Activated T-cell treated with anti-CD3 and anti-CD28 coated beads, Interleukin-2, amount 50 U/mL, for 72 hours (primary cell): ENCODE measurements around the gene SMTNL2. TPM values are rescaled to one million over a fixed set of nuclear protein-coding genes. Genes with fewer than 3 reads are reported as not detected.
"Not testable (repeated sequence)": the region's sequence is repeated elsewhere in the genome, so short reads cannot be mapped to it uniquely, and the experiment has no call there.

Experiments used
- ATAC-seq, 2 donors: fragments of 150-1000 bp; cut with Tn5 transposase; replicated peaks in 1 of 2; 2 replicates each; pipeline ENCODE4 v1.10.0; 2021; ENCODE audit warnings: moderate library complexity in 2 of 2, mild to moderate bottlenecking in 1 of 2
- DNase-seq, 2 donors: peaks; one replicate each; pipeline ENCODE4 v3.0.0; 2021 to 2022; ENCODE audit warnings: mixed read lengths in 1 of 2
- H3K27ac Mint-ChIP-seq: one replicate; pipeline ENCODE4 v1.8.0; 2022; ENCODE audit warnings: mild to moderate bottlenecking, moderate library complexity, mixed read lengths
- H3K27me3 Mint-ChIP-seq: one replicate; pipeline ENCODE4 v1.8.0; 2022; ENCODE audit warnings: low read depth, mixed read lengths
- H3K36me3 Mint-ChIP-seq, 2 donors: one replicate each; pipeline ENCODE4 v1.8.0; 2022; ENCODE audit warnings: mixed read lengths in 2 of 2, mild to moderate bottlenecking in 1 of 2; ENCODE audit not compliant: insufficient read depth in 2 of 2
- H3K4me1 Mint-ChIP-seq: one replicate; pipeline ENCODE4 v1.8.0; 2022; ENCODE audit warnings: low read depth, mixed read lengths
- H3K4me3 Mint-ChIP-seq, 2 donors: one replicate each; pipeline ENCODE4 v1.8.0; 2022; ENCODE audit warnings: mild to moderate bottlenecking in 2 of 2, mixed read lengths in 2 of 2, moderate library complexity in 2 of 2
- H3K9me3 Mint-ChIP-seq, 2 donors: one replicate each; pipeline ENCODE4 v1.8.0; 2022; ENCODE audit warnings: mixed read lengths in 2 of 2
- total RNA-seq, 2 donors: library from RNA; stranded (reverse); gene quantifications; one replicate each; pipeline ENCODE4 v1.2.3, GENCODE V29; 2022

Gene SMTNL2
- total RNA-seq, 2 donors from 2014 or later = not detected

GRCh38 chr17:4588391-4588790 lies 4.1 kb downstream of the SMTNL2 start:
- H3K9me3 Mint-ChIP-seq = no peaks in the 10 kb centered on the region
- ATAC-seq = no peak
- H3K27me3 Mint-ChIP-seq = peaks cover 38% of the 10 kb centered on the region
- no peaks in the 10 kb centered on the region for H3K36me3 Mint-ChIP-seq
- H3K4me1 Mint-ChIP-seq = peaks cover 5% of the 10 kb centered on the region
- DNase-seq = no peak
- H3K4me3 Mint-ChIP-seq = no peak overlapping the region
- no peak overlapping the region for H3K27ac Mint-ChIP-seq

GRCh38 chr17:4588898-4589625 lies 4.7 kb downstream of the SMTNL2 start:
- Mint-ChIP-seq H3K4me1 (no peaks in the 10 kb centered on the region), H3K9me3 (no peaks in the 10 kb centered on the region), H3K27ac (no peak overlapping the region), H3K27me3 (peaks cover 31% of the 10 kb centered on the region), H3K36me3 (no peaks in the 10 kb centered on the region), H3K4me3 (no peak overlapping the region)
- DNase-seq (no peak), ATAC-seq (no peak)

- ATAC-seq, DNase-seq, H3K27ac Mint-ChIP-seq: not testable (repeated sequence)
These were observed 5.7 kb downstream of the SMTNL2 start for GRCh38 chr17:4590042-4590441.

GRCh38 chr17:4590981-4591453 lies 6.7 kb downstream of the SMTNL2 start:
- Mint-ChIP-seq H3K27me3 (peaks cover 19% of the 10 kb centered on the region), H3K9me3 (no peaks in the 10 kb centered on the region), H3K4me3 (no peak overlapping the region), H3K36me3 (no peaks in the 10 kb centered on the region), H3K27ac (no peak overlapping the region), H3K4me1 (peaks cover 6% of the 10 kb centered on the region)
- ATAC-seq (no peak), DNase-seq (no peak)

More at GRCh38 chr17:4590042-4590441, 5.7 kb downstream of the SMTNL2 start:
- H3K4me1 Mint-ChIP-seq, H3K9me3 Mint-ChIP-seq, H3K36me3 Mint-ChIP-seq, H3K4me3 Mint-ChIP-seq: not testable (repeated sequence)
- peaks cover 29% of the 10 kb centered on the region for H3K27me3 Mint-ChIP-seq

GRCh38 chr17:4591529-4591928 lies 7.2 kb downstream of the SMTNL2 start:
- Mint-ChIP-seq H3K27me3 (peaks cover 14% of the 10 kb centered on the region), H3K4me3 (no peak overlapping the region), H3K36me3 (no peaks in the 10 kb centered on the region), H3K4me1 (peaks cover 6% of the 10 kb centered on the region), H3K27ac (no peak overlapping the region), H3K9me3 (no peaks in the 10 kb centered on the region)
- ATAC-seq = no peak
- no peak for DNase-seq

GRCh38 chr17:4592240-4593005 lies 8.1 kb downstream of the SMTNL2 start:
- no peaks in the 10 kb centered on the region for H3K9me3 Mint-ChIP-seq
- ATAC-seq = no peak
- no peak overlapping the region for H3K4me3 Mint-ChIP-seq
- H3K36me3 Mint-ChIP-seq = no peaks in the 10 kb centered on the region
- H3K27ac Mint-ChIP-seq = no peak overlapping the region
- peaks cover 6% of the 10 kb centered on the region for H3K4me1 Mint-ChIP-seq
- peaks cover 6% of the 10 kb centered on the region for H3K27me3 Mint-ChIP-seq
- no peak for DNase-seq

- Mint-ChIP-seq H3K27me3 (peaks cover 6% of the 10 kb centered on the region), H3K27ac (no peak overlapping the region), H3K4me1 (peaks cover 6% of the 10 kb centered on the region), H3K36me3 (no peaks in the 10 kb centered on the region), H3K9me3 (no peaks in the 10 kb centered on the region), H3K4me3 (no peak overlapping the region)
- ATAC-seq = no peak
- no peak for DNase-seq
These were observed 8.7 kb downstream of the SMTNL2 start for GRCh38 chr17:4593021-4593421.

- H3K4me3 Mint-ChIP-seq = no peak overlapping the region
- peaks cover 6% of the 10 kb centered on the region for H3K27me3 Mint-ChIP-seq
- H3K36me3 Mint-ChIP-seq = no peaks in the 10 kb centered on the region
- peaks cover 6% of the 10 kb centered on the region for H3K4me1 Mint-ChIP-seq
- H3K27ac Mint-ChIP-seq = no peak overlapping the region
- H3K9me3 Mint-ChIP-seq = no peaks in the 10 kb centered on the region
- DNase-seq = no peak
- no peak for ATAC-seq
These were observed 10.1 kb downstream of the SMTNL2 start for GRCh38 chr17:4594406-4594805.

- peak overlapping the region in 1 of 2 donors; percentile 49 for H3K4me3 Mint-ChIP-seq
- no peaks in the 10 kb centered on the region for H3K9me3 Mint-ChIP-seq
- peaks cover 6% of the 10 kb centered on the region for H3K27me3 Mint-ChIP-seq
- peak; percentile 48 to 61 for DNase-seq
- no peaks in the 10 kb centered on the region for H3K36me3 Mint-ChIP-seq
- peak; percentile 79 to 83 for ATAC-seq
- no peak overlapping the region for H3K27ac Mint-ChIP-seq
- peaks cover 6% of the 10 kb centered on the region for H3K4me1 Mint-ChIP-seq
These were observed 10.8 kb downstream of the SMTNL2 start for GRCh38 chr17:4594931-4595684.

- not testable (repeated sequence) for H3K4me1 Mint-ChIP-seq, H3K27ac Mint-ChIP-seq, H3K36me3 Mint-ChIP-seq, H3K9me3 Mint-ChIP-seq, H3K27me3 Mint-ChIP-seq, H3K4me3 Mint-ChIP-seq, DNase-seq
- peak in 1 of 2 donors; percentile 14 for ATAC-seq
These were observed 11.5 kb downstream of the SMTNL2 start for GRCh38 chr17:4595685-4596342.

- H3K4me1 Mint-ChIP-seq = peaks cover 6% of the 10 kb centered on the region
- H3K36me3 Mint-ChIP-seq = no peaks in the 10 kb centered on the region
- no peak overlapping the region for H3K4me3 Mint-ChIP-seq
- no peaks in the 10 kb centered on the region for H3K9me3 Mint-ChIP-seq
- no peaks in the 10 kb centered on the region for H3K27me3 Mint-ChIP-seq
- ATAC-seq = no peak
- no peak for DNase-seq
- no peak overlapping the region for H3K27ac Mint-ChIP-seq
These were observed 12.5 kb downstream of the SMTNL2 start for GRCh38 chr17:4596636-4597380.

GRCh38 chr17:4597975-4598374 lies 13.6 kb downstream of the SMTNL2 start:
- no peak for ATAC-seq
- no peaks in the 10 kb centered on the region for H3K27me3 Mint-ChIP-seq
- H3K4me3 Mint-ChIP-seq = no peak overlapping the region
- H3K36me3 Mint-ChIP-seq = no peaks in the 10 kb centered on the region
- no peak for DNase-seq
- H3K27ac Mint-ChIP-seq = no peak overlapping the region
- peaks cover 6% of the 10 kb centered on the region for H3K4me1 Mint-ChIP-seq
- no peaks in the 10 kb centered on the region for H3K9me3 Mint-ChIP-seq
